NCI-H2171 treated with DMSO at 0.1 percent for 48 hours (cell line): Measurements from ENCODE around the gene NCKAP5.

Experiments
- DNase-seq: peaks from one replicate; lab custom pipeline; 2025; lab: John Stamatoyannopoulos, UW

NCKAP5 gene

DNA sequence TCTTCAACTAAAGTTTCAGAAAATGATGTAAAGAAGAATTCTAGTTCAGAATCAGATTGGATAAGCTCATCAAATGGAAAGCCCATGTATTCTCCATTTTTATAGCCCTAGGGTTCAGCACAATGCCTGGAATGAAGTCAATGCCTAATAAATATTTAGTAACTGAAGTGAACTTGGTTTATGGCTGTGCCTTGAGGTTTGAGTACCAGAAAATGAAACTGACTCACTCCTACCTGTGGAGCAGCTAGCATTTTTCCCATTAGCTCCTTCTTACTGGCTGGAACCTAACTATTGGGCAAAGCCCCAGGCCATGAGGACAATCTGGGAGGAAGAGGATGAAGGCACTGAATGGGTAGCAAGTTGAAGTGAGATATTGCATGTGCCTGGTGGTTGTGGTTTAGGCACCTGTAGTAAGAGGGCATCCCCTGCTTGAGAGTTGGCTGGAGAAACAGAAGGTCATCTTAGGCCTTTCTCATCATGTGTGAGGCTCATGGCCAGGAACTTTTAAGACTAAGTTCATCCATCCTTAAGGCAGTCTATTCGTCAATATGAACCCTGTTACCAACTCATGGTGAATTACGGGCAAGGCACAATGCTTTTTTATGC, 813.3 kb downstream of the NCKAP5 start:
- DNase-seq, result no peak

DNA sequence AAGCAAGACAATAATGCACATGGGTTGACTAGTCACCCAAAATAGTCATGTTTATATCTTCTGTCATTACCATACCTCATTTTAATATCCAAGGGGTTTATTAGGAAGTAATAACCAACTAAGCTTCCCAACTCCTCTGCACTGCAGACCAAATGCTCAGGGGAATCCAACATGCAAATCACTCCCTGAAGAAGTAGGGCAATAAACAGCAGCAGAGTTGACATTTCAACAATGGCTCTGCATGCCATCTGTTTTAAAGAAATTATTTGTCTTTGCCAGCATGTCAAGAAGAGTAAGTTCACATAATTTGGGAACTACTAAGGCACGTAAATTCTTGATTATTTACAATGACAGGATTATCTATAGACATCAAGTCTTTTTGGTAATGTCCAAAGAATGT, 813.9 kb downstream of the NCKAP5 start:
- no peak for DNase-seq

GRCh38 chr2:132752421-132753206, 815.6 kb downstream of the NCKAP5 start:
- no peak for DNase-seq

DNA sequence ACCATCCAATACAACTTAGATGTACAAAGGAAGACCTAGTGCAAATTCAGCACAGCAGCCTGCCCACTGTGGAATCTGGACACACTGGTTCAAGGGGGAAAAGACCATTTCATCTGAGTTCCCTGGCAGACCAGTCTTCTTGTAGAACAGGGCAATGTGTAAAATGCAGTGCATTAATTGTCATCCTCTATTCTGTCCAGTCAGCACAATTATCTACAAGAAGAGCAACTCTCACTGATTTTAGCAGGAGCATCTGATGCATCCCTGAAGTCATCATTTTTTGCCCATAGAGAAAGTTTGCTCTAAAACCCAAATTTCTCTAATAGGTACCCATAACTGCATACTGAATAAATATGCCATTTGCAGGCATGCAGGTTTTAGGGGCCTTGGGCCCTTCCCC, 816.4 kb downstream of the NCKAP5 start:
- no peak for DNase-seq

- no peak for DNase-seq
These were observed 817.7 kb downstream of the NCKAP5 start for GRCh38 chr2:132750606-132751005.

DNA sequence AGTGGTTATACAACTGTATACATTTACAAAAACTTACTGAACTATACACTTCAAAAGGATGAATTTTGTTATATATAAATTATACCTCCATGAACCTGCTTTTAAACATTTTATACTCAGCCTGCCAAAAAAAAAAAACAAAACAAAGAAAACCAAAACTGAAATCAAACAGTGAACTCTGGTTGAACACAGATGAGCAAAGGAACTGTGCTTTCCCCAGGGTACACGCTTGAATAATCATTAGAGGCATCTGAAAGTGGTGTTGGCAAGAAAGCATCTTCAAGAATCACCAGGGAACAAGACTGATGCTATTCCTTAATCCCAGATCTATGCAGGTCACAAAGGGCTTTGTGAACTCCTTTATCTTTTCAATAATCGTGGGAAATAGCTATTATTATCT, 821.2 kb downstream of the NCKAP5 start:
- DNase-seq, result no peak

DNA sequence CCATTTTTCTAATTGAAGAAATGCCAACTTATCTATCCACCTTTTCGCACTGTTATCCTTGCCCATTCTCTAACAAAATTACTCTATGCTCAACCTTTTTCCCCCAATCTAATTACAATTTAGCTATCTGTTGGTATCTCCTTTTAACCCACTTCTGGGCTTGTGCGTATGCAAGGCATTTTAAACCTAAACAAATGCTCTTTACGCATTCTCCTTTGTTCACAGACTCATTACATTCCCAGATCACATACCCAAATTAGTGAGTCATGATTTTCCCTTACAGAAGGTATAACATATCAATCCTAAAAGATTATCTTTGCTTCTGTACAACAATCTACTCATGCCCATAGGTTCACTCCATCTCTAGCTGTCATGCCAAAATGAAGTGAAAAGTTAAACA, 826.5 kb downstream of the NCKAP5 start:
- DNase-seq, result no peak

DNA sequence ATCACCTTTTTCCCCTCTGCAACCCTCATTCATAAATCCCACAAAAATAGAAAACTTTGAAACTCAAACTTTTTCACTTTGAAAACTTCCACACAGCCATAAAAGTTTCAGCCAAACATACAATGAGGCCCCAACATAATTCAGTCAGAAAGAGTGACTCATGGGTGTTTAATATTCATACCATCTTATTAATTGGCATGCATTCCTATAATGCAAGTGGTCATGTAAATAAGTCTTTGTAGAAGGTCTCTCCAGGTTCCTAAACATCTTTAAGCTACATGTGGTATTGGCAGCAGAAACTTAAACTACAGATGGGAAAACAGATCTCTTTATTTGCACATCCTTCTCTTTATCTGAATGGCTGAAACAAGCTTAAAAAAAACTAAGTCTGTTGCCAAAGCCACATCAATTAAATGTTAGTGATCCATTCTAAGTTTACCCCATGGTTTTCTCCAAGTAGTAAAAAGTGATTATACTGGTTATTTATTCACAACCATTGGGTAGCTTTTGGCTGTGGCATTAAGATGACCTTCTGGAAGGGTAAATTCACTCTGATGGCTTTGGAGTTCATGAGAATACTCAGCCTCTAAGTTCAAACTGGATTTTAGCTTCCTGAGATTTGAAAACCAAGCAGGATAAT, 828.1 kb downstream of the NCKAP5 start:
- no peak for DNase-seq

- DNase-seq, result no peak
These were observed 830.0 kb downstream of the NCKAP5 start for GRCh38 chr2:132738223-132738622.

DNA sequence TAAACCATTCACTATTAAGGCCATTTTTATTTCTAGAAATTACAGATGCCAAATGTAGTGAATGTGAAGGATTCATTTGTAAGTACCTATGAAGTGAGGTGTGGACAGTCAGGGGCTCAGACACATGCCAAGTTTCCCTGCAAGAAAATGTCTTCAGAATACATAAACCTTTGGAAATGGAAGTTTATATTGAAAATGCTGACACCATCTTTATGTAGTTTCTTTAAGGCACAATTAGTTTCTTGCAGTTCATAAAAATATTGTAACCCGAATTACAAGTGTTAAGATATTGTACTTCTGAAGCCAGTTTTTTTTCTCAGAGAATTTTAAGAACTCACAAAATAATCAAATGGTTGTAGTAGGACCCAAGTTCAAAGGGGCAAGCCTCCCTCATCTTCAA, 832.2 kb downstream of the NCKAP5 start:
- no peak for DNase-seq

DNA sequence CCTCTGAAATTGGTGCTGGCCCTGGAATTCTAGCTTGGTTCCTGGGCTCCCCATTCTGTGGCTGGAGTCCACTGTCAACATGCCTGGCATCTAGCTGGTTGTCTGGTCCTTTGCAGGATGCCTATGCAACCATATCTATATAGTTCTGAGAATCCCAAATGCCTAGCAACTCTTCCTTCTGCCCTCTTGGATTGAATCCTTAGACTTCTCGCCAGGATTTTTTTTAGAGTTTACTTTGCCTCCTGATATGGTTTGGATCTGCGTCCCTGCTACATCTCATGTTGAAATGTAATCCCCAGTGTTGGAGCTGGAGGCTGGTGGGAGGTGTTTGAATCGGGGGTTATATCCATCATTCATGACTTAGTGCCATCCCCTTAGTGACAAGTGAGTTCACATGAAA, 833.3 kb downstream of the NCKAP5 start:
- no peak for DNase-seq

DNA sequence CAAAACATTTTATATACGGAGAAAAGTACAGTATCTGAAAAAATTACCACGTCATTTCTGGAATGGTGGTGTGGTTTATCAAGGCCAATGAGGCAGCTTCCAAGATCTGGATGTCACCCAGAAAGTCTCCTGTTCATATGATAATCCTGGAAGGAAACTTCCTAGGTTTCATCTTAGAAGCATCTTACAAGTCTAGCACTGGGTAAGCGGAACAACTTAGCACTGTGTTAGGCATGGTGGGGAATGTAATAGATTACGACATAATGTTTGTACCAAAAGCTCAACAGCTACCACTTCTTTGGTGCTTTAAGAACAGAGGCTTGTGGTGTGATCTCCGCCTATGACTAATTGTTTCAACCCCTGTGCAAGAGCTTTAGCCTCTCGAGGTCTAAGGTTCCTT, 835.2 kb downstream of the NCKAP5 start:
- DNase-seq, result no peak

DNA sequence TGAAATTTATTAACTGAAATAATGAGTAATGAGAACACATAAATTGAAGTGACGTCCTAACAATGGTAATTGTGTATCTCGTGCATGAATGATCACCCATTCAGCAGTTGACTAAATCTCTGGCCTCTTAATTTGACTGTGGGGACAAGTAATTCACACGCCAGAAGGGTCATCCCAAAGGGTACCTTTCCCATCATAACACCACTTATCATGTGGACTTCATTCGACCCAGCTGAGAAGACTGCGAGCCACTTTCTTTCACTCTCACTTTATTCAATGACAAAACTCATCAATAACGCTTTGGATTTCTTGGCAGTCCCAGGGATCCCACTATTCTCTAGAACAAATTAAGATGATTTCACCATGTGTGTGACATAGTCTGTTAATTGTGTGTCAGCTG, 835.6 kb downstream of the NCKAP5 start:
- no peak for DNase-seq

GRCh38 chr2:132731441-132731840, 836.8 kb downstream of the NCKAP5 start:
- no peak for DNase-seq

GRCh38 chr2:132730611-132731010, 837.7 kb downstream of the NCKAP5 start:
- no peak for DNase-seq

DNA sequence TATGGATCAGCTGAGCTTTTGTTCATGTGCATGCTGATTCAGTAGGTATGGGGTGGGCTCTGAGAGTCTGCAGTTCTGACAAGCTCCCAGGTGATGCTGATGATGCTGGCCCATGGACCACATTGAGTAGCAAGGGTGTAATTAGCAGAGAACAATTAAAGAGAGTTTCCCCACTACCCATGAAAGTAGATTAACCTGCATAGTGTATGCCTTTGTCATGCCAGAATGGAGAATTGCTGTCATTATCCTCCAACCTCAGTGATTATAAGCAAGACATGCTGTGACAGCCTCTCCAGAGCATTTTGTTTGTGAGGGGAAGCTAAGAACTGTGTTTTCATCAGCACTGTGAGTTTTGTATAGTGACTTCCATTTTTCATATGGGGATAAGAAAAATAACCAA, 838.7 kb downstream of the NCKAP5 start:
- DNase-seq, result no peak

DNA sequence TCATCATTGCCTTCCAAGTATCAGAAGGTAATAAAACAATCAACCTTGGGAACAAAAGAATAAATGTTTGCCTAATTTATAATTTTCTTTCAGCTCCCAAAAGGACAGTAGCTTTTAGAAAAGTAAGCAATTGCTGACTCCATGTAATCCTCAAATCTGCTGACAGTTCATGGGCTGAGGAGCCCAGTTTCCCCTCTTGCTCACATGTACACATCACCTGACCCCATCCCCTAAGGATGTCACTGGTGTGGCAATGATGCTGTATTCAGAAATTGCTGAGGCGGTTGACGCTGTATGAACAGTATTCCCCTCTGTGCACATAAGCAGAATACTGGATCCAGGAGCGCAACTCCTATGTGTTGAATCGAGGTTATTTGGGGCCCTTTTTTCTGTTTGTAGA, 842.1 kb downstream of the NCKAP5 start:
- DNase-seq, result no peak

- DNase-seq, result no peak
These were observed 842.5 kb downstream of the NCKAP5 start for GRCh38 chr2:132725748-132726147.

DNA sequence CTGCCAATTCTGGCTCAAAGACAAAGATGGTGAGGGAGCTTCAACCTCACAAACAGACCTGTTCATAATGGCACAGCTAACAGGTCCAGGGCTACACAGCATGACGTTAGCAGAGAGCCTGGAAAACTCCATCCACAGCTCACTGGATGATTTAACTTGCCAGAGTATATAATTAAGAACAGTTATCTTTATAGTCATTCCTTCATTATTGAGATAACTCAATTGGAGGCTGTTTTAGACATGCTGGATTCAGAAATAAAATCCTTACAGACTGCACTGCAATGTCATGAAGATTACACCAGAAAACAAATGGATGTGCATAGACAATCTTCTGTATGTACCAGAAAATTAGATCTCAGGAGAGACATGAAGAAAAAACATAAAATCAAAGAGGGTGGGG, 843.1 kb downstream of the NCKAP5 start:
- no peak for DNase-seq

- no peak for DNase-seq
These were observed 846.3 kb downstream of the NCKAP5 start for GRCh38 chr2:132721938-132722337.

DNA sequence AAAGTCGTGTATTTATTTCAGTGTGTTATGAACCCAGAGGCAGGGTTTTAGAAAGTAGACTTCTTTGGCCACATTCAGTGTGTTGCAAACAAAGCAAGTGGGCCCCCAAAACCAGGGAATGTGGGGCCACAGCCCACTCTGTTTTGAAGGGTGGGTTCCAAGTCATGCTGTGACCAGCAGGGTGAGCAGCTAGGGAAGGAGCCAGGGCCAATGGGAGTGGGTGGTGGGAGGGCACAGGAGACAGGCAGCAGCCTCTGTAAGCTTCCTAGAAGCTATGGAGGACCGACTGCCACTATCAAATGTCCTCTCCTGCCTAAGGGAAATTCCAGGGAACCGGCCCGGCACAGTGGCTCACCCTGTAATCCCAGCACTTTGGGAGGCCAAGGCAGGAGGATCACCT, 847.9 kb downstream of the NCKAP5 start:
- DNase-seq, result no peak

GRCh38 chr2:132719480-132719879, 848.8 kb downstream of the NCKAP5 start:
- no peak for DNase-seq

DNA sequence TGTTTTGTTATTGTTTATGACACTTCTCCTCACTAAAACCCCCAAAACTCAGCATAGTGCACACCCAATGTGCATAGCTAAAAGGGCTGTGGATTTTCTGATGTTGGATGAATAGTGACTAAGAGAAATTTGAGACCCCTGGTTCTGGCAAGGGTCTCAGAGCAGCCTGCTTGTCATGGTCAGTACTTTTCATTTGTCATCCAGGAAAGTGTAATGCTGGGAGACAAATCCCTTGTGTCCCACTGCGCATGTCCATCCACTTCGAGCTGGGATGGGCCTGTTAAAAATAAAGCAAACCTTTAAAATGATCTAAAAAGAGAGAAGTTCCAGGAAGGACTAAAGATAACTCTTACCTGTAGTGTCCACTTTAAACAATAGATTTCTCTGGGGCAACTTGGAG, 851.3 kb downstream of the NCKAP5 start:
- DNase-seq, result no peak
